Activated CD8-positive, alpha-beta T cell treated with anti-CD3 and anti-CD28 coated beads for 36 hours (primary cell): ENCODE results near the gene AOPEP. TPM values are rescaled to one million over a fixed set of nuclear protein-coding genes. Genes with fewer than 3 reads are reported as not detected.

Experiments used
- ATAC-seq: fragments of 200-7000 bp; cut with Tn5 transposase; one replicate; pipeline ENCODE4 v1.10.0; 2021; ENCODE audit warnings: mild to moderate bottlenecking, moderate library complexity
- CTCF ChIA-PET: fragments of 350-600 bp; sonication (Branson Sonifier 250); formaldehyde crosslinking; loops from one replicate; lab custom pipeline; 2021; ENCODE audit warnings: antibody characterized with exemption; lab: Charles Lee
- POLR2A ChIA-PET: fragments of 350-600 bp; sonication (Branson Sonifier 250); formaldehyde crosslinking; loops from one replicate; lab custom pipeline; 2021; ENCODE audit warnings: antibody characterized with exemption; lab: Charles Lee
- DNase-seq: peaks from one replicate; pipeline ENCODE4 v3.0.0-alpha.2; 2020
- H3K27ac Mint-ChIP-seq: one replicate; pipeline ENCODE4 v1.8.0; 2021; ENCODE audit warnings: mild to moderate bottlenecking, mixed read lengths
- H3K27me3 Mint-ChIP-seq: one replicate; pipeline ENCODE4 v1.8.0; 2021; ENCODE audit warnings: mixed read lengths
- H3K36me3 Mint-ChIP-seq: one replicate; pipeline ENCODE4 v1.8.0; 2021; ENCODE audit warnings: low read depth, mixed read lengths
- H3K4me1 Mint-ChIP-seq: one replicate; pipeline ENCODE4 v1.8.0; 2021; ENCODE audit warnings: low read depth, mixed read lengths
- H3K4me3 Mint-ChIP-seq: one replicate; pipeline ENCODE4 v1.8.0; 2021; ENCODE audit warnings: mild to moderate bottlenecking, moderate library complexity, mixed read lengths
- H3K9me3 Mint-ChIP-seq: one replicate; pipeline ENCODE4 v1.8.0; 2021; ENCODE audit warnings: mixed read lengths
- intact Hi-C: fragments of 100-400 bp; cut with micrococcal nuclease; formaldehyde crosslinking; loops from one replicate; pipeline ENCODE4 v1.10.0; 2022
- total RNA-seq, 2 experiments: library from RNA; stranded (reverse); gene quantifications; one replicate each; pipeline ENCODE4 v1.2.3, GENCODE V29; 2021
- TF ChIP-seq, protein P1 (sequence below): fragments of 200-600 bp; IDR thresholded peaks from one replicate; pipeline ENCODE4 v1.8.0; 2022; ENCODE audit warnings: antibody characterized with exemption, mild to moderate bottlenecking

Gene AOPEP
- total RNA-seq, 2 experiments from 2014 or later = 7.1 to 8.7 TPM

DNA sequence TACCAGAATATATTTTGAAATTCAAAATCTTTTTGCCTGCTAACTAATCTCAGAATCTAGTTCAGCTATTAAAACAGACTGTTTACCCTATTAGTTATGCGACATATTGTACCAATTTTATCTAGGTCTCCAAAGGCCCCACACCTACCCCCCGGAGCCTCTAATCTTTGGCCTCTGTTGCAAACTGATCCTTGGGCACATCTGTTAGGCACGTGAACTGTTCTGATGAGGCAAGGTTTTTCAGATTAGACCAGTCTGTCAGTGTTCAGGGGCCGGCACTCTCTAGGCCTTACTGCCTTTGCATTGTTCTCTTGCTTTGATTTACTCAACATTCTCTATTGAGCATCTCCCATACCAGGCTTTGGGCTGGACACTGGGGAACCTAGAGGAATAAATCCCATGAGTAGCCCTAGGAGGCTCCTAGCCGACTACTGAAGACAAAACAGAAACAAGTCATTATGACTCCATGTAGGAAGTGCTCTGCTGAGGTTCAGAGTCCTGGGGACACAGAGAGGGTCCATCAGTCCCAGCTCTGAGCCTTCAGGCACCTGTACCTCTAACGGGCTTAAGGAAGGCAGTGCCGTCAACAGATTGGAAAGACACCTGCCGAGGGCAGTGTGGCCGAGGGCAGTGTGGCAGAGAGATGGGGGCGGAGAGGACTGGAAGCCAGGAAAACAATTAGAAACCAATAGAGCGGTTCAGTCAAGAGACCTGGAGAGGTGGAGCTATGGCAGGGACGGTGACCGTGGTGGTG is 245.1 kb downstream of the AOPEP start:
- H3K27me3 Mint-ChIP-seq = no peaks in the 10 kb centered on the region
- H3K4me3 Mint-ChIP-seq = no peak overlapping the region
- H3K9me3 Mint-ChIP-seq = no peaks in the 10 kb centered on the region
- ChIA-PET CTCF (no interaction called here), POLR2A (no interaction called here)
- intact Hi-C loops = no loop called here
- peaks cover 3% of the 10 kb centered on the region for H3K36me3 Mint-ChIP-seq
- ATAC-seq = no peak
- no peak overlapping the region for H3K27ac Mint-ChIP-seq
- H3K4me1 Mint-ChIP-seq = no peaks in the 10 kb centered on the region
- no peak for DNase-seq
- TF ChIP-seq, protein P1, sequence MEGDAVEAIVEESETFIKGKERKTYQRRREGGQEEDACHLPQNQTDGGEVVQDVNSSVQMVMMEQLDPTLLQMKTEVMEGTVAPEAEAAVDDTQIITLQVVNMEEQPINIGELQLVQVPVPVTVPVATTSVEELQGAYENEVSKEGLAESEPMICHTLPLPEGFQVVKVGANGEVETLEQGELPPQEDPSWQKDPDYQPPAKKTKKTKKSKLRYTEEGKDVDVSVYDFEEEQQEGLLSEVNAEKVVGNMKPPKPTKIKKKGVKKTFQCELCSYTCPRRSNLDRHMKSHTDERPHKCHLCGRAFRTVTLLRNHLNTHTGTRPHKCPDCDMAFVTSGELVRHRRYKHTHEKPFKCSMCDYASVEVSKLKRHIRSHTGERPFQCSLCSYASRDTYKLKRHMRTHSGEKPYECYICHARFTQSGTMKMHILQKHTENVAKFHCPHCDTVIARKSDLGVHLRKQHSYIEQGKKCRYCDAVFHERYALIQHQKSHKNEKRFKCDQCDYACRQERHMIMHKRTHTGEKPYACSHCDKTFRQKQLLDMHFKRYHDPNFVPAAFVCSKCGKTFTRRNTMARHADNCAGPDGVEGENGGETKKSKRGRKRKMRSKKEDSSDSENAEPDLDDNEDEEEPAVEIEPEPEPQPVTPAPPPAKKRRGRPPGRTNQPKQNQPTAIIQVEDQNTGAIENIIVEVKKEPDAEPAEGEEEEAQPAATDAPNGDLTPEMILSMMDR = no peak

DNA sequence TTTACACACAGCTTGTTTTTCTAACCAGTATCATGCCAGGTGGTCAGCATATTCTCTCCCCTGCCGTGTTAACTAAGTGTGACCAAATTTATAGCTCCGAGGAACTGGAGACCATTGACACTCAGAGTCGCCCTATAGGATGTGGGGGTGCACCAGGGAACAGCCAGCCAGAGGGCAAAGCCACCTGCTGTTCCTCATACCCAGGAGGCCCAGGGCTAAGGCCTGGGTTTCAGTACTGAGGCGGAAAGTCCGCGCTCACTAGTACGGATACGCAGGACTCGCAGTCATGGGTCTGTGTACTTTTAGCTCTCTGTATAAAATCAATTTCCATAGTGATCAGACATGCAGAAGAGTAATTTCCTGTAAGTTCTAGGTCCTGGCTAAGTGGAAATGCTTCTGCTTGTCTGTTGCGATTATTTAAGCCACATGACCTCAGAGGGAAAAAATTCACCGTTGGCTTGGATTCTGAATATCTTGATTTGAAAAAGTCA is 247.0 kb downstream of the AOPEP start:
- Mint-ChIP-seq H3K36me3 (no peaks in the 10 kb centered on the region), H3K4me1 (no peaks in the 10 kb centered on the region), H3K4me3 (no peak overlapping the region), H3K27ac (no peak overlapping the region), H3K27me3 (no peaks in the 10 kb centered on the region), H3K9me3 (no peaks in the 10 kb centered on the region)
- POLR2A ChIA-PET = no interaction called here
- DNase-seq (no peak), ATAC-seq (no peak)
- CTCF ChIA-PET = interaction anchor here (1.6 kb wide), 1 partner anchor 11 kb away, joined by 4 read pairs; no protein-coding TSS in a partner anchor
- TF ChIP-seq, protein P1 = no peak
- intact Hi-C loops = no loop called here

- TF ChIP-seq, protein P1 = no peak
- H3K9me3 Mint-ChIP-seq = no peaks in the 10 kb centered on the region
- no peaks in the 10 kb centered on the region for H3K27me3 Mint-ChIP-seq
- H3K36me3 Mint-ChIP-seq = no peaks in the 10 kb centered on the region
- CTCF ChIA-PET = interaction anchor here (1.6 kb wide), 1 partner anchor 10 kb away, joined by 4 read pairs; no protein-coding TSS in a partner anchor
- no peak for DNase-seq
- no peak for ATAC-seq
- intact Hi-C loops = no loop called here
- H3K27ac Mint-ChIP-seq = no peak overlapping the region
- no peaks in the 10 kb centered on the region for H3K4me1 Mint-ChIP-seq
- POLR2A ChIA-PET = no interaction called here
- H3K4me3 Mint-ChIP-seq = no peak overlapping the region
Measured at GRCh38 chr9:94974154-94974879, 247.8 kb downstream of the AOPEP start.

DNA sequence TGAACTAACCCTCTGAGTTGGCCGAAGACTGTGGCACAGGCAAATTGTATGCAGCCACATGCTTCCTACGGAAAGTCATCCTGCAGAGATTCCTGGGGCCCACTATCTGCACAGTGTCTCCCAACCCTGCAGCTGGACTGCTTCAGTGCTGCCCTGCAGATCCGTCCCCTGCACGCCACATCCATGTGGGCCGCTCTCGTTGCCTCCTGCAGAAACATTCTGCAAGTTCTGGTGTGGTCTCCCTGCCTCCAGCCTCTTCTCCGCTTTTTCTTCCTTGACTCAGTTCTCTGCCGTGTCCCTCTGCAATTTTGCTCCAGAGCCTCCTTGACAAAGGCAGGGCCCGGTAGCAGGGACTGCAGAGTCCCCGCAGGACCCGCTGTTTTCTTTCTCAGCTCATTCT is 249.0 kb downstream of the AOPEP start:
- ChIA-PET CTCF (no interaction called here), POLR2A (no interaction called here)
- Mint-ChIP-seq H3K36me3 (no peaks in the 10 kb centered on the region), H3K27ac (no peak overlapping the region), H3K27me3 (no peaks in the 10 kb centered on the region), H3K4me3 (no peak overlapping the region), H3K4me1 (no peaks in the 10 kb centered on the region), H3K9me3 (no peaks in the 10 kb centered on the region)
- DNase-seq (no peak), ATAC-seq (no peak)
- intact Hi-C loops = no loop called here
- TF ChIP-seq, protein P1 = no peak

DNA sequence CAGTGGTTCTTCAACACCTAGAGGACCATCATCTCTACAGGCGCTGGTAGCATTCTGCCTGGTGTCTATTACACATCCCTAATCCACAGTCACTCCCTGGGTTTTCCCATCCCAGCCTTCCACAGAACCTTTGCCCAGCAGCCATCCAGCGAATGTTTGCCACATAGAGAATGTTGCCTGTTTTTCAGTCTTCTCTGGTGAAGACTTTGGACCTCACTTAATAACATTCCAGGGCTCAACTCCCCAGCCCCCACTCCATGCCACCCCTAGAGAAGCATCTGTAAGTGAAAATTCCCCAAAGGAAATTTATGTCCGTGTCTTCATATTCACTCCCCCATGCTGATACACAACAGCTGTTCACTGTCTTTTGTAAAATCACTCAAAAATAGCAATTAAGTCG is 249.6 kb downstream of the AOPEP start:
- no peak overlapping the region for H3K27ac Mint-ChIP-seq
- intact Hi-C loops = no loop called here
- CTCF ChIA-PET = no interaction called here

More for the DNA sequence above, 249.6 kb downstream of the AOPEP start:
- Mint-ChIP-seq H3K4me1 (no peaks in the 10 kb centered on the region), H3K36me3 (no peaks in the 10 kb centered on the region), H3K27me3 (no peaks in the 10 kb centered on the region), H3K4me3 (no peak overlapping the region), H3K9me3 (no peaks in the 10 kb centered on the region)
- DNase-seq = no peak
- TF ChIP-seq, protein P1 = no peak
- POLR2A ChIA-PET = no interaction called here
- ATAC-seq = no peak
